ENCODE data around the gene DMC1.

Gene DMC1

GRCh38 chr22:38504731-38505540 lies 65.0 kb downstream of the DMC1 start:
- H3K27ac ChIP-seq, result peak overlapping the region; percentile 99 to 100
- peak overlapping the region; percentile 83 to 97 for H3K4me3 ChIP-seq
- intact Hi-C loops (cut with DNase I; ENCODE audit: low total_unique reads), result loop anchor here (5.0 kb wide), 1 partner anchor 438 kb away; no protein-coding TSS in a partner anchor
- peaks cover 0 to 52% (median 23%) of the 10 kb centered on the region in 4 donors for H3K4me1 ChIP-seq
- H3K9me3 ChIP-seq, result no peaks in the 10 kb centered on the region
- DNase-seq, result peak; percentile 57 to 69
- no peaks in the 10 kb centered on the region for H3K27me3 ChIP-seq
- no peak for TF ChIP-seq CTCF (IDR thresholded peaks at IDR 0.05)
- peaks cover 10 to 19% (median 15%) of the 10 kb centered on the region in 3 donors for H3K36me3 ChIP-seq

- intact Hi-C loops (cut with DNase I; ENCODE audit: low total_unique reads), result no loop called here
- Histone ChIP-seq H3K4me3 (peak overlapping the region; percentile 83 to 97), H3K27ac (peak overlapping the region in 1 of 2 donors; percentile 99)
These were observed 67.0 kb downstream of the DMC1 start for GRCh38 chr22:38503021-38503420.

GRCh38 chr22:38501797-38502672 lies 67.9 kb downstream of the DMC1 start:
- no peak for TF ChIP-seq CTCF (IDR thresholded peaks at IDR 0.05)
- intact Hi-C loops (cut with DNase I; ENCODE audit: low total_unique reads), result no loop called here
- Histone ChIP-seq H3K4me3 (peak overlapping the region in 1 of 2 donors; percentile 97), H3K27me3 (no peaks in the 10 kb centered on the region), H3K27ac (peak overlapping the region in 1 of 2 donors; percentile 99), H3K36me3 (peaks cover 38 to 48% (median 42%) of the 10 kb centered on the region in 3 donors), H3K4me1 (peaks cover 0 to 64% (median 29%) of the 10 kb centered on the region in 4 donors), H3K9me3 (no peaks in the 10 kb centered on the region)
- DNase-seq, result no peak

More at GRCh38 chr22:38503021-38503420, 67.0 kb downstream of the DMC1 start:
- Histone ChIP-seq H3K9me3 (no peaks in the 10 kb centered on the region), H3K27me3 (no peaks in the 10 kb centered on the region), H3K36me3 (peaks cover 29 to 38% (median 34%) of the 10 kb centered on the region in 3 donors), H3K4me1 (peaks cover 0 to 68% (median 29%) of the 10 kb centered on the region in 4 donors)
- DNase-seq, result no peak
- no peak for TF ChIP-seq CTCF (IDR thresholded peaks at IDR 0.05)

GRCh38 chr22:38497869-38498268 lies 72.1 kb downstream of the DMC1 start:
- no peaks in the 10 kb centered on the region for H3K27me3 ChIP-seq
- intact Hi-C loops (cut with DNase I; ENCODE audit: low total_unique reads), result no loop called here
- no peak overlapping the region for H3K4me3 ChIP-seq
- H3K36me3 ChIP-seq, result peaks cover 77 to 89% (median 84%) of the 10 kb centered on the region in 3 donors
- DNase-seq, result no peak
- no peaks in the 10 kb centered on the region for H3K9me3 ChIP-seq
- H3K4me1 ChIP-seq, result peaks cover 0 to 55% (median 20%) of the 10 kb centered on the region in 4 donors
- no peak overlapping the region for H3K27ac ChIP-seq
- no peak for TF ChIP-seq CTCF (IDR thresholded peaks at IDR 0.05)

- TF ChIP-seq CTCF (IDR thresholded peaks at IDR 0.05), result no peak
- Histone ChIP-seq H3K27me3 (no peaks in the 10 kb centered on the region), H3K9me3 (no peaks in the 10 kb centered on the region), H3K4me1 (peaks cover 0 to 56% (median 19%) of the 10 kb centered on the region in 4 donors), H3K27ac (no peak overlapping the region), H3K4me3 (no peak overlapping the region), H3K36me3 (peaks cover 97 to 100% (median 98%) of the 10 kb centered on the region in 3 donors)
- no peak for DNase-seq
- intact Hi-C loops (cut with DNase I; ENCODE audit: low total_unique reads), result no loop called here
These were observed 75.0 kb downstream of the DMC1 start for GRCh38 chr22:38494939-38495338.

Data from tibial artery (tissue), 4 donors.